ENCODE measurements around the gene RNF220. TPM values are rescaled to one million over a fixed set of nuclear protein-coding genes. Genes with fewer than 3 reads are reported as not detected.

Gene RNF220
- polyA plus RNA-seq, 1 of the 3 experiments (the other 2 are of a cell fraction): 83.7 TPM

DNA sequence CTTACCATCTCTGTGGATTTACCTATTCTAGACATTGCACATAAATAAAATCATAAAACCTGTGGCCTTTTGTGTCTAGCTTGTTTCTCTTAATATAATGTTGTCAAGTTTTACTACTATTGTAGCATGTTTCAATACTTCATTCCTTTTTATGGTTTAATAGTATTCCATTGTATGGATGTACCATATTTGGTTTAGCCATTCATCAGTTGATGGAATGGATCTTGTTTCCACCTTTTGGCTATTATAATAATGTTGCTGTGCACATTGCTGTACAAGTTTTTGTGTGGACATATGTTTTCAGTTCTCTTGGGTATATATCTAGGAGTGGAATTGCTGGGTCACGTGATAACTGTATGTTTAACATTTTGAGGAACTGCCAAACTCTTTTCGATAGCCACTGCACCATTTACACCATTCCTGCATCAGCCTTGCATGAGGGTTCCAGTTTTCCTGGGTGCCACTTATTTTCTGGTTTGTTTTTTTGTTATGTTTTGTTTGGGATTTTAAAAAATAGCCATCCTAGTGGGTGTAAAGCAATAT, 66.9 kb downstream of the RNF220 start:
- Histone ChIP-seq H3K9ac (no peak overlapping the region), H3K4me3 (ENCODE audit: low read depth in 2 of 2, low read length in 1 of 2) (no peak overlapping the region), H3K4me1 (ENCODE audit: control insufficient read depth in 1 of 2, insufficient read depth in 2 of 2, low read depth in 1 of 2, low read length in 1 of 2) (no peaks in the 10 kb centered on the region; a peak in 1 of 4 replicates), H3K27ac (ENCODE audit: low read depth in 2 of 2, low read length in 1 of 2) (no peak overlapping the region), H2AFZ (ENCODE audit: low read depth) (no peak overlapping the region), H3K4me2 (no peak overlapping the region), H4K20me1 (ENCODE audit: insufficient read depth) (no peaks in the 10 kb centered on the region), H3K9me3 (no peaks in the 10 kb centered on the region), H3K79me2 (ENCODE audit: insufficient read depth) (no peaks in the 10 kb centered on the region), H3K36me3 (replicated peaks in 1 of 2; ENCODE audit: control insufficient read depth in 1 of 2, insufficient read depth in 2 of 2, low read length in 1 of 2) (no peaks in the 10 kb centered on the region), H3F3A (replicated peaks; ENCODE audit: insufficient read depth) (no peaks in the 10 kb centered on the region), H3K9me2 (no peaks in the 10 kb centered on the region), H3K27me3 (ENCODE audit: insufficient read depth) (peaks cover 35% of the 10 kb centered on the region; the same call in 1 of the 2 replicates)
- DNase-seq: no peak
- ChIA-PET POLR2A (no interaction called here), CTCF (no interaction called here)
- no peak for TF ChIP-seq JUND (IDR thresholded peaks at IDR 0.05)
- TF ChIP-seq EP300 (IDR thresholded peaks at IDR 0.05; ENCODE audit: borderline replicate concordance in 1 of 2, low read depth in 1 of 2, low read length in 1 of 2): no peak
- no peak for TF ChIP-seq ELF1 (IDR thresholded peaks at IDR 0.05)
- TF ChIP-seq RAD21 (IDR thresholded peaks at IDR 0.05; ENCODE audit: low read length): no peak
- TF ChIP-seq, protein P1, sequence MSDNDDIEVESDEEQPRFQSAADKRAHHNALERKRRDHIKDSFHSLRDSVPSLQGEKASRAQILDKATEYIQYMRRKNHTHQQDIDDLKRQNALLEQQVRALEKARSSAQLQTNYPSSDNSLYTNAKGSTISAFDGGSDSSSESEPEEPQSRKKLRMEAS (IDR thresholded peaks at IDR 0.05; ENCODE audit: low read depth): no peak
- TF ChIP-seq, protein P2, sequence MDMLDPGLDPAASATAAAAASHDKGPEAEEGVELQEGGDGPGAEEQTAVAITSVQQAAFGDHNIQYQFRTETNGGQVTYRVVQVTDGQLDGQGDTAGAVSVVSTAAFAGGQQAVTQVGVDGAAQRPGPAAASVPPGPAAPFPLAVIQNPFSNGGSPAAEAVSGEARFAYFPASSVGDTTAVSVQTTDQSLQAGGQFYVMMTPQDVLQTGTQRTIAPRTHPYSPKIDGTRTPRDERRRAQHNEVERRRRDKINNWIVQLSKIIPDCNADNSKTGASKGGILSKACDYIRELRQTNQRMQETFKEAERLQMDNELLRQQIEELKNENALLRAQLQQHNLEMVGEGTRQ (IDR thresholded peaks at IDR 0.05; ENCODE audit: borderline replicate concordance, low read depth, low read length): no peak
- no peak for TF ChIP-seq RCOR1 (IDR thresholded peaks at IDR 0.05; ENCODE audit: low read length)
- no peak for TF ChIP-seq SMC3 (IDR thresholded peaks at IDR 0.05; ENCODE audit: low read depth, low read length)
- TF ChIP-seq MXI1 (IDR thresholded peaks at IDR 0.05; ENCODE audit: low read depth, low read length): no peak
- TF ChIP-seq RXRA (IDR thresholded peaks at IDR 0.05; ENCODE audit: borderline replicate concordance, low read depth): no peak
- no peak for TF ChIP-seq NFIC (IDR thresholded peaks at IDR 0.05; ENCODE audit: borderline replicate concordance)
- TF ChIP-seq NRF1 (IDR thresholded peaks at IDR 0.05; ENCODE audit: low read depth, low read length): no peak
- TF ChIP-seq, protein P3, sequence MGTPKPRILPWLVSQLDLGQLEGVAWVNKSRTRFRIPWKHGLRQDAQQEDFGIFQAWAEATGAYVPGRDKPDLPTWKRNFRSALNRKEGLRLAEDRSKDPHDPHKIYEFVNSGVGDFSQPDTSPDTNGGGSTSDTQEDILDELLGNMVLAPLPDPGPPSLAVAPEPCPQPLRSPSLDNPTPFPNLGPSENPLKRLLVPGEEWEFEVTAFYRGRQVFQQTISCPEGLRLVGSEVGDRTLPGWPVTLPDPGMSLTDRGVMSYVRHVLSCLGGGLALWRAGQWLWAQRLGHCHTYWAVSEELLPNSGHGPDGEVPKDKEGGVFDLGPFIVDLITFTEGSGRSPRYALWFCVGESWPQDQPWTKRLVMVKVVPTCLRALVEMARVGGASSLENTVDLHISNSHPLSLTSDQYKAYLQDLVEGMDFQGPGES (IDR thresholded peaks at IDR 0.05; ENCODE audit: low read depth, low read length): no peak
- TF ChIP-seq MEF2A (IDR thresholded peaks at IDR 0.05; ENCODE audit: borderline replicate concordance, low read depth): no peak
- TF ChIP-seq, protein P4, sequence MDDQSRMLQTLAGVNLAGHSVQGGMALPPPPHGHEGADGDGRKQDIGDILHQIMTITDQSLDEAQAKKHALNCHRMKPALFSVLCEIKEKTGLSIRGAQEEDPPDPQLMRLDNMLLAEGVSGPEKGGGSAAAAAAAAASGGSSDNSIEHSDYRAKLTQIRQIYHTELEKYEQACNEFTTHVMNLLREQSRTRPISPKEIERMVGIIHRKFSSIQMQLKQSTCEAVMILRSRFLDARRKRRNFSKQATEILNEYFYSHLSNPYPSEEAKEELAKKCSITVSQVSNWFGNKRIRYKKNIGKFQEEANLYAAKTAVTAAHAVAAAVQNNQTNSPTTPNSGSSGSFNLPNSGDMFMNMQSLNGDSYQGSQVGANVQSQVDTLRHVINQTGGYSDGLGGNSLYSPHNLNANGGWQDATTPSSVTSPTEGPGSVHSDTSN (IDR thresholded peaks at IDR 0.05): no peak
- TF ChIP-seq TCF12 (IDR thresholded peaks at IDR 0.05): no peak
- 22% methylated on average over 2 of the region's 2 CpGs for WGBS (ENCODE audit: low lambda C conversion rate)

Measured in SK-N-SH (cell line).